WTC11 (cell line): Measurements from ENCODE around the gene FASTK. TPM values are rescaled to one million over a fixed set of nuclear protein-coding genes. Genes with fewer than 3 reads are reported as not detected.
"Not testable (repeated sequence)": the region's sequence is repeated elsewhere in the genome, so short reads cannot be mapped to it uniquely, and the experiment has no call there.

ENCODE experiments used
- ATAC-seq: fragments of 200-7000 bp; cut with Tn5 transposase; 2 replicates; pipeline ENCODE4 v1.10.0; 2021; ENCODE audit warnings: mild to moderate bottlenecking, moderate library complexity
- CTCF ChIA-PET: fragments of 300-600 bp; sonication (Branson Sonifier 250); formaldehyde crosslinking; loops from one replicate; lab custom pipeline; 2021; ENCODE audit warnings: antibody characterized with exemption; lab: Charles Lee
- POLR2A ChIA-PET: fragments of 350-600 bp; sonication (Branson Sonifier 250); formaldehyde crosslinking; loops from one replicate; lab custom pipeline; 2021; ENCODE audit warnings: antibody characterized with exemption; lab: Charles Lee
- DNase-seq: peaks from one replicate; pipeline ENCODE4 v3.0.0; 2021; ENCODE audit warnings: low spot score
- H3K27ac Mint-ChIP-seq: 2 replicates; pipeline ENCODE4 v1.8.0; 2021; ENCODE audit warnings: mixed read lengths
- H3K27me3 Mint-ChIP-seq: 2 replicates; pipeline ENCODE4 v1.8.0; 2021; ENCODE audit warnings: low read depth, mild to moderate bottlenecking, moderate library complexity, mixed read lengths
- H3K36me3 Mint-ChIP-seq: 2 replicates; pipeline ENCODE4 v1.8.0; 2021; ENCODE audit warnings: mixed read lengths
- H3K4me1 Mint-ChIP-seq: 2 replicates; pipeline ENCODE4 v1.8.0; 2022; ENCODE audit warnings: mixed read lengths
- H3K4me3 Mint-ChIP-seq: 2 replicates; pipeline ENCODE4 v1.8.0; 2021; ENCODE audit warnings: mild to moderate bottlenecking, moderate library complexity, mixed read lengths
- H3K9me3 Mint-ChIP-seq: 2 replicates; pipeline ENCODE4 v1.8.0; 2021; ENCODE audit warnings: mixed read lengths
- ARID4B ChIP-seq: sonication (generic); formaldehyde crosslinking; IDR thresholded peaks from 2 replicates; pipeline ENCODE4 v1.8.0; 2023; ENCODE audit warnings: missing genetic modification reagents, mild to moderate bottlenecking, borderline replicate concordance
- ETV6 ChIP-seq: sonication (generic); formaldehyde crosslinking; IDR thresholded peaks from 2 replicates; pipeline ENCODE4 v1.8.1; 2022; ENCODE audit warnings: mild to moderate bottlenecking, missing genetic modification reagents
- FOXK1 ChIP-seq: sonication (generic); formaldehyde crosslinking; IDR thresholded peaks from 2 replicates; pipeline ENCODE4 v1.8.0; 2022; ENCODE audit warnings: mild to moderate bottlenecking, moderate library complexity, missing genetic modification reagents
- NFYB ChIP-seq: sonication (generic); formaldehyde crosslinking; conservative IDR thresholded peaks from 2 replicates; pipeline ENCODE4 v1.8.0; 2022; ENCODE audit warnings: low read depth, missing genetic modification reagents
- SP1 ChIP-seq: sonication (generic); formaldehyde crosslinking; conservative IDR thresholded peaks from 2 replicates; pipeline ENCODE4 v1.8.1; 2022; ENCODE audit warnings: missing genetic modification reagents
- ZNF138 ChIP-seq: sonication (generic); formaldehyde crosslinking; conservative IDR thresholded peaks from 2 replicates; pipeline ENCODE4 v1.8.1; 2022; ENCODE audit warnings: mild to moderate bottlenecking, moderate library complexity, missing genetic modification reagents
- ZNF232 ChIP-seq: sonication (generic); formaldehyde crosslinking; IDR thresholded peaks from 2 replicates; pipeline ENCODE4 v1.8.0; 2022; ENCODE audit warnings: mild to moderate bottlenecking, missing genetic modification reagents
- ZNF317 ChIP-seq: sonication (generic); formaldehyde crosslinking; IDR thresholded peaks from 2 replicates; pipeline ENCODE4 v1.8.1; 2023; ENCODE audit warnings: low read depth, mild to moderate bottlenecking, moderate library complexity, missing genetic modification reagents, borderline replicate concordance
- total RNA-seq: library from RNA; stranded (reverse); gene quantifications from 3 replicates; pipeline ENCODE4 v1.2.3, GENCODE V29; 2021
- TF ChIP-seq, protein P1 (sequence below): sonication (generic); formaldehyde crosslinking; IDR thresholded peaks from 2 replicates; pipeline ENCODE4 v1.8.1; 2022; ENCODE audit warnings: mild to moderate bottlenecking, moderate library complexity, missing genetic modification reagents
- TF ChIP-seq, protein P2 (sequence below): sonication (generic); formaldehyde crosslinking; IDR thresholded peaks from 2 replicates; pipeline ENCODE4 v1.8.0; 2022; ENCODE audit warnings: mild to moderate bottlenecking, missing genetic modification reagents

Gene FASTK
- total RNA-seq, 1 experiment from 2014 or later = 70.2 TPM

GRCh38 chr7:151028131-151028947 lies 52.3 kb downstream of the FASTK start, which contains the start of gene ABCB8:
Gene ABCB8 (plus strand): TSS chr7:151028450. CDS start chr7:151028516, 66 bp downstream.
- Mint-ChIP-seq H3K4me1 (peaks cover 24% of the 10 kb centered on the region), H3K36me3 (no peaks in the 10 kb centered on the region), H3K27ac (peak within 1 kb of the TSS; percentile 99), H3K9me3 (no peaks in the 10 kb centered on the region), H3K4me3 (peak within 1 kb of the TSS; percentile 92), H3K27me3 (peaks cover 8% of the 10 kb centered on the region; the same call in 1 of the 2 replicates)
- TF ChIP-seq ETV6 (CRISPR knock-in tag) = peak; percentile 57; the same call in 1 of the 2 replicates
- TF ChIP-seq ZNF317 (CRISPR knock-in tag) = no peak
- peak; percentile 97 for TF ChIP-seq NFYB (CRISPR knock-in tag)
- no peak for TF ChIP-seq ZNF138 (CRISPR knock-in tag)
- peak; percentile 97 for TF ChIP-seq SP1
- TF ChIP-seq, protein P1, sequence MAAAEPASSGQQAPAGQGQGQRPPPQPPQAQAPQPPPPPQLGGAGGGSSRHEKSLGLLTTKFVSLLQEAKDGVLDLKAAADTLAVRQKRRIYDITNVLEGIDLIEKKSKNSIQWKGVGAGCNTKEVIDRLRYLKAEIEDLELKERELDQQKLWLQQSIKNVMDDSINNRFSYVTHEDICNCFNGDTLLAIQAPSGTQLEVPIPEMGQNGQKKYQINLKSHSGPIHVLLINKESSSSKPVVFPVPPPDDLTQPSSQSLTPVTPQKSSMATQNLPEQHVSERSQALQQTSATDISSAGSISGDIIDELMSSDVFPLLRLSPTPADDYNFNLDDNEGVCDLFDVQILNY (CRISPR knock-in tag) = 0 out of 2 replicates have a peak, but pooled peaks have one; percentile 36
- TF ChIP-seq ARID4B (CRISPR knock-in tag) = no peak
- CTCF ChIA-PET = interaction anchor here (0.5 to 3.5 kb wide), 25 partner anchors 9 to 712 kb away, joined by 3 to 75 read pairs (median 4); partner anchors contain the start of genes AGAP3, CDK5 and FASTK
- ATAC-seq (peak; percentile 95), DNase-seq (peak; percentile 99)
- POLR2A ChIA-PET = interaction anchor here (0.5 to 1.3 kb wide), 4 partner anchors 10 to 100 kb away, joined by 3 to 9 read pairs (median 4); no protein-coding TSS in a partner anchor

- H3K36me3 Mint-ChIP-seq, H3K9me3 Mint-ChIP-seq, DNase-seq, ATAC-seq: not testable (repeated sequence)
- Mint-ChIP-seq H3K4me3 (peak overlapping the region; percentile 92), H3K4me1 (peaks cover 24% of the 10 kb centered on the region), H3K27me3 (peaks cover 12% of the 10 kb centered on the region; the same call in 1 of the 2 replicates), H3K27ac (peak overlapping the region; percentile 76)
- POLR2A ChIA-PET = interaction anchor here (0.5 to 1.3 kb wide), 4 partner anchors 9 to 100 kb away, joined by 3 to 9 read pairs (median 4); no protein-coding TSS in a partner anchor
- TF ChIP-seq, protein P2, sequence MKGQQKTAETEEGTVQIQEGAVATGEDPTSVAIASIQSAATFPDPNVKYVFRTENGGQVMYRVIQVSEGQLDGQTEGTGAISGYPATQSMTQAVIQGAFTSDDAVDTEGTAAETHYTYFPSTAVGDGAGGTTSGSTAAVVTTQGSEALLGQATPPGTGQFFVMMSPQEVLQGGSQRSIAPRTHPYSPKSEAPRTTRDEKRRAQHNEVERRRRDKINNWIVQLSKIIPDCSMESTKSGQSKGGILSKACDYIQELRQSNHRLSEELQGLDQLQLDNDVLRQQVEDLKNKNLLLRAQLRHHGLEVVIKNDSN (CRISPR knock-in tag) = peak; percentile 59; the same call in 1 of the 2 replicates
- TF ChIP-seq FOXK1 (CRISPR knock-in tag) = 0 out of 2 replicates have a peak, but pooled peaks have one; percentile 1
- 0 out of 2 replicates have a peak, but pooled peaks have one; percentile 25 for TF ChIP-seq ZNF232 (CRISPR knock-in tag)
- CTCF ChIA-PET = interaction anchor here (0.8 to 3.5 kb wide), 23 partner anchors 9 to 151 kb away, joined by 3 to 75 read pairs (median 4); partner anchors contain the start of genes AGAP3, CDK5 and FASTK
Measured at GRCh38 chr7:151027728-151028130, 52.9 kb downstream of the FASTK start.

DNA sequence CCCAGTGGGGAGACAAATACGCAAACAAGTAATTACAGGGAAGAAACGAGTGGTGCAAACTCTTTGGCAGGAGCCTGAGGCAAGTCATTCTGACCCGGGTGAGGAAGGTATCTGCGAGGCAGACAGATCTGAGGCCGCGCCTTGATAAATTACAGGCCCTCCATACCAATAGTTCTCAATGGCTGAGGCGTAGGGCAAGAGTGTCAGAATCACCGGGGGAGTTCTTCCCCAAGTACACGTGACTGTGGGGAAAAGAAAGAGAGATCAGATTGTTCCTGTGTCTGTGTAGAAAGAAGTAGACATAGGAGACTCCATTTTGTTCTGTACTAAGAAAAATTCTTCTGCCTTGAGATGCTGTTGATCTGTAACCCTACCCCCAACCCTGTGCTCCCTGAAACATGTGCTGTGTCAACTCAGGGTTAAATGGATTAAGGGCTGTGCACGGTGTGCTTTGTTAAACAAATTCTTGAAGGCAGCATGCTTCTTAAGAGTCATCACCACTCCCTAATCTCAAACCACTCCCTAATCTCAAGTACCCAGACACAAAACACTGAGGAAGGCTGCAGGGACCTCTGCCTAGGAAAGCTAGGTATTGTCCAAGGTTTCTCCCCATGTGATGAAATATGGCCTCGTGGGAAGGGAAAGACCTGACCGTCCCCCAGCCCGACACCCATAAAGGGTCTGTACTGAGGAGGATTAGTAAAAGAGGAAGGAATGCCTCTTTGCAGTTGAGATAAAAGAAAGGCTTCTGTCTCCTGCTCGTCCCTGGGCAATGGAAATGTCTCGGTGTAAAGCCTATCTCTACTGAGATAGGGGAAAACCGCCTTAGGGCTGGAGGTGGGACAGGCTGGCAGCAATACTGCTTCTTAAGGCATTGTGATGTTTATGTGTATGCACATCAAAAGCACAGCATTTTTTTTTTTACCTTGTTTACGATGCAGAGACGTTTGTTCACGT lies 53.6 kb downstream of the FASTK start:
- Mint-ChIP-seq H3K27me3 (peaks cover 13% of the 10 kb centered on the region), H3K27ac (peak overlapping the region; percentile 78), H3K4me1 (peaks cover 24% of the 10 kb centered on the region), H3K4me3 (peak overlapping the region; percentile 92)
- DNase-seq, POLR2A ChIA-PET, H3K9me3 Mint-ChIP-seq, H3K36me3 Mint-ChIP-seq, ATAC-seq: not testable (repeated sequence)
- 0 out of 2 replicates have a peak, but pooled peaks have one; percentile 6 for TF ChIP-seq FOXK1 (CRISPR knock-in tag)
- CTCF ChIA-PET = interaction anchor here (1.0 to 3.5 kb wide), 11 partner anchors 9 to 97 kb away, joined by 4 to 75 read pairs (median 14); no protein-coding TSS in a partner anchor

Other genes starting within 250 kb of the FASTK start
- gene AOC1, start 228.3 kb downstream of the FASTK start, total RNA-seq = 0.17 to 0.39 TPM (median 0.23 TPM) in 3 replicates
- gene KCNH2, start 102.5 kb downstream of the FASTK start, total RNA-seq = 13.9 to 16.2 TPM (median 14.6 TPM) in 3 replicates
- 5.7 to 7.0 TPM (median 6.6 TPM) in 3 replicates for gene NOS3, start 89.8 kb downstream of the FASTK start, total RNA-seq
- gene ATG9B, start 56.3 kb downstream of the FASTK start, total RNA-seq = 2.4 to 3.8 TPM (median 2.4 TPM) in 3 replicates
- 27.9 to 35.9 TPM (median 28.4 TPM) in 3 replicates for gene ABCB8, start 52.4 kb downstream of the FASTK start, total RNA-seq
- 3.4 to 5.5 TPM (median 5.2 TPM) in 3 replicates for gene ASIC3, start 32.3 kb downstream of the FASTK start, total RNA-seq
- gene CDK5, start 22.9 kb downstream of the FASTK start, total RNA-seq = 23.6 to 27.8 TPM (median 24.5 TPM) in 3 replicates
- gene SLC4A2, start 21.2 kb downstream of the FASTK start, total RNA-seq = 131 to 164 TPM (median 131 TPM) in 3 replicates
- 61.3 to 72.8 TPM (median 62.5 TPM) in 3 replicates for gene TMUB1, start 2.7 kb upstream of the FASTK start, total RNA-seq
- gene AGAP3, start 5.7 kb upstream of the FASTK start, total RNA-seq = 107 to 163 TPM (median 113 TPM) in 3 replicates
- gene GBX1, start 86.9 kb upstream of the FASTK start, total RNA-seq = 0.27 to 0.55 TPM in 2 of 3 replicates, not detected in the other
- not detected in 3 replicates for gene ASB10, start 106.4 kb upstream of the FASTK start, total RNA-seq
- gene H2BK1, start 129.7 kb upstream of the FASTK start, total RNA-seq = 0.87 TPM in 1 of 3 replicates, not detected in the others
- 41.3 to 43.7 TPM (median 43.5 TPM) in 3 replicates for gene ABCF2, start 146.4 kb upstream of the FASTK start, total RNA-seq
- gene CHPF2, start 151.7 kb upstream of the FASTK start, total RNA-seq = 25.0 to 30.7 TPM (median 26.3 TPM) in 3 replicates
- 5.8 to 9.0 TPM (median 5.9 TPM) in 3 replicates for gene SMARCD3, start 167.9 kb upstream of the FASTK start, total RNA-seq